ENCODE results near the gene ARHGEF26.

ARHGEF26 gene

DNA sequence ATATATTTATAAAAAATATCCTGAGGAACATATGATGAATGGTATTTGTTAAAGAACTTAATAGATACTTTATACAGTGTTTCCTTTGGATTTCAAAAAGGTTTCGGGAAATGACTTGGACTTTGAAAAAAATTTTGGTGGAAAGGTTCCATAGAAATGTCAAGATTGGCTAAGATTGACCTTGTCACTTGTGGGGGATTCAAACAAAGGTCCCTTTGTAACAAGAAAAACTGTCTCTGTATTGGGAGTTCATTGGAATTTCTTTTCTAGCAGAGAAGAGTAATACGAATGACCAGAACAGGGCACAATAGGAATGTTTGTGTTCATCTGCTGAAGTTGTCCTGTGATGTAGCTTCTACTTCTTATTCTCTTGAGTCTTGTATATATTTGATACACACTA, 43.2 kb downstream of the ARHGEF26 start:
- no peak for DNase-seq

DNA sequence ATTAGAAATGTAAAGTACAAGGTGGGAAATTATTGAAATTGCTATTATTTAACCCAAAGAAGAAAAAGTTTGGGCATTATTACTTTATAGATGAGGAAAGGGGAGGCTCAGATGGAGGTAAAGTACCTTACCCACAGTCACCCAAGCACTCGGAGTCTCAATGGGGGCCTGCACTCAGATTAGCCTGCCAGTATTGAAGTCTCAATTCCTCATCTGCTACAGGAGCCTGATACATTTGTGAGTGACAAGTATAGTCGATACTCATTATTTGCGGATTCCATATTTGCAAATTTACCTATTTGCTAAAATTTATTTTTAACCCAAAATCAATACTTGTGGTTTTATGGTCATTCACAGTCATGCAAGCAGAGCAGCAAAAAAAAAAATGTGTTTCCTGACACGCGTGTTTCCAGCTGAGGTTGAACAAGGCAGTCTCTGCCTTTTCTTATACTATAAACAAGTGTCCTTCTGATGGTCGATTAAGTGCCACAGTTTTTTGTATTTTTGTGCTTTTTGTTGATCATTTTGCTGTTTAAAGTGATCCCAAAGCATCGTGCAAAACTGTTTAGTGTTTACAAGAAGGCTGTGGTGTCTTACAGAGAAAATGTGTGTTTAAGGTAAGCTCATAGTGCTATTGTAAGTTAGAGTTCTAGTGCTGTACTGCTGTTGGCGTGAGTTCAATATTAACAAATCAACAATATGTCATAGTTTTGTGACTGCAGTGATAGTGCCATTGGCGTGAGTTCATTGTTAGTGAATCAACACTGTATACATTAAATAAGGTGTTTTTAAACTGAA, 48.0 kb downstream of the ARHGEF26 start:
- DNase-seq, result no peak

GRCh38 chr3:154169796-154170110, 48.6 kb downstream of the ARHGEF26 start:
- no peak for DNase-seq

- no peak for DNase-seq
Observed at GRCh38 chr3:154170300-154170699, 49.1 kb downstream of the ARHGEF26 start.

DNA sequence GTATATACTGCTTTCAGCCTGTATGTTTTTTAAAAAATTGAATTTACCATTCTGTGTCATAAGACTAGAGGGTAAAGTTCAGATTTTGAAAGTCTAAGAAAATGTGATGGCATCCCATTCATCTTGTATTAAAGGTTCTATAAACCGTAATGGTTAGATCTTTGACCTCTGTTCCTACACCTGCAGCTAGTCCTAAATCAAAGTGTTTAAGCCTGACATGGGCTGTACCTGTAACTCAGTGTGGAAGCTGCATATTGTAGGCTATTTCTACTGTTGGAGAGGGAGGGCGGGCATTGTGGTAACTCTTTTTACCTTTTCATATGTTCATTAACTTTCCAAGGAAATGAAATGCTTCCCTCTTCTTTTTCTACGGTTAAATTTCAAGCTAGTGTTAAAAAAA, 53.9 kb downstream of the ARHGEF26 start:
- DNase-seq, result no peak

DNA sequence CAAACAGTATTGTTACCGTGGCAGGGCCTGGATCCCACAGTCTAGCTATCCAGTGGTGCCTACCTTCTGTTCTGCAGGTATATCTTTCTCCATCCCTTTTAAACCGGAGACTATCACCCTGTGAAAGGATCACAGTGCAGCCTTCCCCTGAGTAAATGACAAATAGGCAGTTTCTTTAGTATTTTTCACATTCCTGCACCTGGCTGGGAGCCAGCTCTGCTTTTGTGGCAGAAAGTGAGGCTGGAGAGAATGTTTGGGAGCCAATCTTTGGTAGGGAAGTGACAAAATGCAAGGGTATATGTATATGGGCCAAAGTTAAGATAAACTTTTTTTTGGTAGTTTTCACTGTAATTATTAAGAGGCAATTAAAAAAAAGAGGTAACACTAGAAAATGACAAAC, 54.8 kb downstream of the ARHGEF26 start:
- DNase-seq, result no peak

GRCh38 chr3:154177406-154177805, 56.2 kb downstream of the ARHGEF26 start:
- no peak for DNase-seq

DNA sequence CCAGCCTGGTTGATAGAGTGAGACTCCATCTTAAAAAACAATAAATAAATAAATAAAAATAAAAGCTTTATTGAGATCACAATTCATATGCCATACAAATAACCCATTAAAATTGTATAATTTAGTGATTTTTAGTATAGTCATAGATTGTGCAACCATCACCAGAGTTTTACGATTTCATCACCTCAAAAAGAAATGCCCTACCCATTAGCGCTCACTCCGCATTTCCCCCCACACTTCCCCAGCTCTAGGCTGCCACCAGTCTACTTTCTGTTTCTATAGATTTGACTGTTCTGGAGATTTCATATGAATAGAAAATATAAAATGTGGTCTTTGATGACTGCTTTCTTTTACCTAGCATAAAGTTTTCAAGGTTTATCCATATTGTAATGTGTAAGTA, 57.0 kb downstream of the ARHGEF26 start:
- DNase-seq, result no peak

GRCh38 chr3:154180836-154181691, 59.9 kb downstream of the ARHGEF26 start:
- no peak for DNase-seq

DNA sequence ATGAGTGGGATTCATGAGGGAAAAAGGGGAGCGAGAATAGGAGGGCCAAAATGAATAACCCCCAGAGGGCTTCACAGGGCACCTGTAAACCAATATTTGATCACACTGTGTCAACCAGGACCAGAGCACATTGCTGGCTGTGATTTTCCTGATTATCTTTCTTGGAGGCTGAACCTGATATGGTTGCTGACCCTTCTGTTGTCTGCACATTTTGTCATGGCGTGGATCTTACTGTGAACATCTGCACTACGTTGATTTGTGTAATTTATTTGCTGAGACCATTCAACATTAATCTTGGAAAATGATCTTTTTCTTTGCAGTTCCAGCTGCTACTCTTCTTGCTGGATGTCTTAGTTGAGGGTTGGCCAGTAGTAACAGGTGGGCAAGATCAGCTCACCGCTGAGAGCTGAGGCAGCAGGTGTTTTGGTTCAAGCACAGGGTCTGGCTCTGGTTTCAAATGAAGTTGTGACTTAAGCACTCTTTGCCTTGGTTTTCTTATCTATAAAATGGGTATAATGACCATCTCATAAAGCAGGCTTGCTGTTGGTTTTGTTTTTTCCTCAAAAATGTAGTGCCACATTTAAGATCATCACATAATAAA, 61.2 kb downstream of the ARHGEF26 start:
- no peak for DNase-seq

GRCh38 chr3:154182975-154183374, 61.8 kb downstream of the ARHGEF26 start:
- DNase-seq, result no peak

- no peak for DNase-seq
Observed at GRCh38 chr3:154184582-154184981, 63.4 kb downstream of the ARHGEF26 start.

DNA sequence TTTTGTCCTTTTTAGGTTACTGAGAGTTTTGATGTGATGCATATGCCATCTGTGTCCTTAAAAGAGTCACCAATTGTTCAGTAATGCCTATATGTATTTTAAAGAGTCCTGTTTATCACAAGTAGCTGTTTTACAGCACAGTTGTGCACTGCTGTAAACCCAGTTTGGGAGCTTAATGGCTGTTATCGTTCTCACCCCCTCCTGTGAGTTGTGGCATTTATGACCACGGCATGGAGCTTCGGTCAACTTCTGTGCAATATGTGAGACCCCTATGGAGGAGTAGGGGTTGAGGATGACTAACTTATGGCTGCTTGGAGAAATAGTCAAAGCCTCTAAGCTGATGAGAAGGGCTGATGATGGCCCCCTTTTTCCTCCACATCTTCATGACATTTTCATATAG, 67.2 kb downstream of the ARHGEF26 start:
- no peak for DNase-seq

GRCh38 chr3:154188846-154189245, 67.7 kb downstream of the ARHGEF26 start:
- DNase-seq, result no peak

- DNase-seq, result no peak
Observed at GRCh38 chr3:154191520-154191919, 70.3 kb downstream of the ARHGEF26 start.

DNA sequence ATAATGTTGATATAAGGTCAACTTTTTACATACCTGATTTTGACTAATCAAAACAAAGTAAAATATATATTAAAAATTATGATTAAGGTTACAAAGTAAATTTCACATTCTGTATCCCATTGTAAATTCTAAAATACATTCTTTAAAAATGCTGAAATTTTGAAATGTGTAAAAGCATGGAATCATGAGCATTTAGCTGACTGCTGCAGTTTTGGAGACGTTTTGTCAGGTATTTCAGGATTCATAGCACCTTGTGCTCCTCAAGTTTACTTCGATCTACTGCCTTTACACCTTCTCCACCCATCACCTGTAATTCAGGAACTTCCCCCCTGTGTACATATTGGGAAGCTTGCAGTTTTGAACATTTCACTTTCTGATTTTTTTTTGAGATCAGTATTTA, 71.0 kb downstream of the ARHGEF26 start:
- no peak for DNase-seq

- no peak for DNase-seq
Observed at GRCh38 chr3:154193000-154193615, 71.9 kb downstream of the ARHGEF26 start.

- no peak for DNase-seq
Observed at GRCh38 chr3:154194877-154195276, 73.7 kb downstream of the ARHGEF26 start.

DNA sequence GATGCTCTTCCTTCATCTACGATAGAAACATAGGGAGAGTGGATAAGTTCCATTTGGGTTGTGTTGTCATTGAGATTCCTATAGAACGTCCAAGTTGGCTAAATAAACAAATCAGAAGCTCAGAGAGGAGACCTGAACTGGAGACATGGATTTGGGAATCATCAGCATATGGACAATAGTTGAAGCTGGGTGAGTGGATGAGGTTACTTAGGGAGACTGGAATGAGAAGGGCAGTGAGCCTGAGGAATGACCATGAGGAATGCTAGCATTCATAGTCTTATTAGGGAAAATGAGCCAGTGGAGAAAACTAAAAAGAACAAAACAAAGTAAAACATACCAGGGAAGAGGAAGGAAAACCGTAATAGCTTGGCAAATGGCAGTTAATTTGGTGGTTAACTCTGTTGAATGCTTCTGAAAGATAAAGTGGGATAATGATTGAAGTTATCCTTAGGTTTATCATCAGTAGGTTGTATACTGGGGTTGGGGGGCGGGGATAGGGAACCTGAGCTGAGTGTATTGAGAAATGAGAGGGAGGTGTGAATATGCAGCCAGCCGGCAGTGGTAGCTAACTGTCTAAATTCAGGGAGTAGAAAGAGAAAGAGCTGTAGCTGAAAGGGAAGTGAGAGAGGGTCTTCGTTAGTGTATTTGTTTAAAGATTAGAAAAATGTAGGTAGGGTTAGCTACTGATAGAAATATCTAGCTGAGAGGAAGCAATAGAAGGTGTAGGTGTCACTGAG, 74.6 kb downstream of the ARHGEF26 start:
- DNase-seq, result no peak

GRCh38 chr3:154197751-154198150, 76.6 kb downstream of the ARHGEF26 start:
- no peak for DNase-seq

DNA sequence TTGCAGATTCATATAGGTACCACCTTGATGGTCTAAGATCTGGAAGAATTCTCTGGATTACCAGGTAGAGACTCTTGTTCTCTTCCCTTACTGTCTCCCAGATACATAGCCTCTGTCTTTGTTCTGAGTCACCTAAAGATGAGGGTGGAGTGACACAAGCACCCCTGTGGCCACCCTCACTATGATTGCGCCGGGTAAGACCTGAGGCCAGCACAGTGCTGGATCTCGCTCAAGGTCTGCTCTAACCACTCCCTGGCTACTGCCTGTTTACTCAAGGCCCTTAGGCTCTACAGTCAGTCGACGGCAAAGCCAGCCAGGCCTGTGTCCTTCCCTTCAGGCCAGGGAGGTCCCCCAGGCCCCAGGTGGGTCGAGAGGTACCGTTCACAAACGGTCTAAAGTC, 88.3 kb downstream of the ARHGEF26 start:
- DNase-seq, result no peak

DNA sequence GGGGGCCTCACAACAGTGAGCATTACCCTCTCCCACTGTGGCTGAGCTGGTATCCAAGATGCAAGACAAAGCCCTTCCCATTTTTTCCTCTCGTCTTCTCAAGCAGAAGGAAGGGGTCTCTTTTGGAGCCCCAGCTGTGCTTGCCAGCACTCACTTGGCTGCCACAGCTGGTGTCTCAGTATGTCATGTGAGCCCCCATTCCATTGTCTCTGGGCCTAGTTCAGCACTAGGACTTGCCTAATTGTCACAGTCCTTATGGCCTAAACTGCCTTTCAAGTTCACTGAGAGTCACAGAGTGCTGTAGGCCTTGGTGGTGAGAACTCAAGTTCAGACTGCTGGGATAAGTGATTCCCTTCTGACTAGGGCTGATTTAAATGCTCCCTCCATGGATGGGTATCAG, 89.8 kb downstream of the ARHGEF26 start:
- DNase-seq, result no peak

DNA sequence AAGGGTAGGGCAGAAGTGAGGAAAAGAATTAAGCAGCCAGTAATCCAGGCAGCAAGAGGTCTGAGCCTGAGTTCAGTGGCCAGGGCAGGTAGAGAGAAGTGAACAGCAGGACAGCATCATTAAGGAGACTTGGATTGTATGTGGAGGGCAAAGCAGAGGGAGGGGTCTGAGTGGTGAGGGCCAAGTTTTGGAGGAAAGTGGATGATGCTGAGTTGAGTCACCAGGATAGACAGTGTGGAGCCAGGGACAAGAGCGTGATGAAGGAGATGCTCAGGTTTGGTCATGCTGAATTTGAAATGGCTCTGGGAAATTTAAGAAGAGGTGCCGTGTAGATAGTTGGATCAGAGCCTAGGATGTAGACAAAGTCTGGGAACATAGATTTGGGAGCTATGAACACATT, 93.1 kb downstream of the ARHGEF26 start:
- DNase-seq, result no peak
